ENCODE data around the gene MAPK8IP2. TPM values are rescaled to one million over a fixed set of nuclear protein-coding genes. Genes with fewer than 3 reads are reported as not detected.

MAPK8IP2 gene
- total RNA-seq, 2 experiments from 2014 or later, result 0.05 to 0.15 TPM

DNA sequence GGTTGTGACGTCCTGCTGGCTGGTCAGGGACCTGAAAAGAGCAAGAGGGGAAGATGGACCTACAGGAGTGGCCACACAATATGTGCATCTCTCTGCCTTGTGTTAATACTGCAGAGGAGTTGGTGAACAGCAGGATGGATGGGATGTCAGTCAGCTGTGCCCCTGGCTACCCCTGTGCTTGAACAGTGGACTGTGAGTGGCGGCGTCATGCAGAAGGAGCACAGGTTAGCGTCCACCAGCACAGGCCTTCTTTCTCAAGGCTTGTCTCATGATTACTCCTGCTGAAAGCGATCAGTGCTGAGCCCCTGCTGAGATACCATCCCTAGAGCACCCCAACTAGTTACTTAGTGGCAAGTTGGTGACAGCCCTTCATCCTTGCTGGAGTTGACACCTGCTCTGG is 14.2 kb upstream of the MAPK8IP2 start:
- Mint-ChIP-seq H3K36me3 (ENCODE audit: low read depth) (peaks cover 2% of the 10 kb centered on the region), H3K4me1 (ENCODE audit: low read depth) (peaks cover 13% of the 10 kb centered on the region), H3K27ac (no peak overlapping the region), H3K4me3 (no peak overlapping the region), H3K27me3 (ENCODE audit: low read depth) (no peaks in the 10 kb centered on the region), H3K9me3 (no peaks in the 10 kb centered on the region)
- CTCF ChIA-PET, result interaction anchor here (0.7 to 0.8 kb wide), 2 partner anchors 11 to 34 kb away, joined by 4 read pairs; no protein-coding TSS in a partner anchor
- no peak for DNase-seq
- intact Hi-C loops (cut with micrococcal nuclease), result no loop called here

DNA sequence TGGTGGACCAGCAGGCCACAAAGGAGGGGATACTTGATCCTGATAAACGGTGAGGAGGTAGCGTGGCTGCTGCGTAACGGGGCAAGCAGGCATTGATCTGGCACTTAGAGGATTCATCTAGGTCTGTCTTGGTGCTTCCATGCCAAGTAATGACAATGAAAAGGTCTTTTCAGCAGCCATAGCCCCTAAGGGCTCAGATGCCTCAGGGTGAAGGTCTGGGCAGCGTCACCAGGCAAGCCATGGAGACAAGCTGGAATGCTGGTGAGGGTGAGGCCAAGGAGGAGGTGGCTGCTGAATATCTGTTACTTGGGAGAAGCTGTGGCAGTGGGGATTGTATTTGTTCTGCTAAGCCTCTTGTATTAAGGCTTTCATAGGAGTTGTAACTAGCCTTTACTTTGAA is 13.2 kb upstream of the MAPK8IP2 start:
- H3K9me3 Mint-ChIP-seq, result no peaks in the 10 kb centered on the region
- H3K27ac Mint-ChIP-seq, result no peak overlapping the region
- H3K4me1 Mint-ChIP-seq (ENCODE audit: low read depth), result peaks cover 7% of the 10 kb centered on the region
- DNase-seq, result no peak
- H3K27me3 Mint-ChIP-seq (ENCODE audit: low read depth), result no peaks in the 10 kb centered on the region
- peaks cover 4% of the 10 kb centered on the region for H3K36me3 Mint-ChIP-seq (ENCODE audit: low read depth)
- intact Hi-C loops (cut with micrococcal nuclease), result no loop called here
- no peak overlapping the region for H3K4me3 Mint-ChIP-seq
- CTCF ChIA-PET, result interaction anchor here (0.8 kb wide), 1 partner anchor 12 kb away, joined by 4 read pairs; no protein-coding TSS in a partner anchor

DNA sequence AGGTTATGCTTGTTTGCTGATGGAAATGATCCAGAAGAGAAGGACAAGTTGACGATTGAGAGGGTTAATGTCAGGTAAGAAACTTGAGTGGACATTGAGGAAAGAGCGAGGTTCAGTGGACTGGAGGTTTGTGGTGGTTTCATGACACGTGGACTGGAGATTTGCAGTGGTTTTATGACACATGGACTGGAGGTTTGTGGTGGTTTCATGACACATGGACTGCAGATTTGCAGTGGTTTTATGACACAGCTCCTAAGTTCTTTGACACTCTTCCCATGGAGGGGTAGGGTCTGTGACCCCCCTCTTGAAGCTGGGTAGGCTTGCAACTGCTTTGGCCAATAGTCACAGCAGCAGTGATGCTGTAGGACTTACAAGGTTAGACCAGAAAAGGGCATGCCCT is 5.4 kb upstream of the MAPK8IP2 start:
- Mint-ChIP-seq H3K4me3 (no peak overlapping the region), H3K27me3 (ENCODE audit: low read depth) (peaks cover 5% of the 10 kb centered on the region), H3K9me3 (no peaks in the 10 kb centered on the region), H3K36me3 (ENCODE audit: low read depth) (peaks cover 3% of the 10 kb centered on the region), H3K27ac (no peak overlapping the region), H3K4me1 (ENCODE audit: low read depth) (peaks cover 4% of the 10 kb centered on the region)
- DNase-seq, result no peak
- CTCF ChIA-PET, result no interaction called here
- intact Hi-C loops (cut with micrococcal nuclease), result no loop called here

DNA sequence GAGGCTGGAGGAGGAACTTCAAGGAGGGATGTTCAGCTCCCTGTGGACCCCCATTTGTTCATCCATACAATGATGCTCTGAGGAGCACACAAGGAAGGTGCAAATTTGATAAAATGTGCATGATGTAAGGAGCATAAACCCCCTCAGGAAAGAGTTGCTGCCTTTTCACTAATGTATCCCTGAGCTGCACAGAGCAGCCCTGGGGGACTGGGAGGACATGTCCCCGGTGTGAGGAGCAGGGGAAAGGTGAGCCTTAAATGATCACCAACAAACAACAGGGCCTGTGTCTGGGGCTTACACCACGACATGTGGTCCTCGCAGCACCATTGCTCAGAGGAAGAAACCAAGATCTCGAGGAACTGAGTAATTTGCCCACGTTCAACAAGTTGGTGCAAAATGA is 3.5 kb upstream of the MAPK8IP2 start:
- CTCF ChIA-PET, result no interaction called here
- no peak overlapping the region for H3K4me3 Mint-ChIP-seq
- peaks cover 7% of the 10 kb centered on the region for H3K4me1 Mint-ChIP-seq (ENCODE audit: low read depth)
- no peaks in the 10 kb centered on the region for H3K9me3 Mint-ChIP-seq
- H3K27ac Mint-ChIP-seq, result no peak overlapping the region
- peaks cover 12% of the 10 kb centered on the region for H3K27me3 Mint-ChIP-seq (ENCODE audit: low read depth)
- H3K36me3 Mint-ChIP-seq (ENCODE audit: low read depth), result peaks cover 2% of the 10 kb centered on the region
- intact Hi-C loops (cut with micrococcal nuclease), result no loop called here
- no peak for DNase-seq

DNA sequence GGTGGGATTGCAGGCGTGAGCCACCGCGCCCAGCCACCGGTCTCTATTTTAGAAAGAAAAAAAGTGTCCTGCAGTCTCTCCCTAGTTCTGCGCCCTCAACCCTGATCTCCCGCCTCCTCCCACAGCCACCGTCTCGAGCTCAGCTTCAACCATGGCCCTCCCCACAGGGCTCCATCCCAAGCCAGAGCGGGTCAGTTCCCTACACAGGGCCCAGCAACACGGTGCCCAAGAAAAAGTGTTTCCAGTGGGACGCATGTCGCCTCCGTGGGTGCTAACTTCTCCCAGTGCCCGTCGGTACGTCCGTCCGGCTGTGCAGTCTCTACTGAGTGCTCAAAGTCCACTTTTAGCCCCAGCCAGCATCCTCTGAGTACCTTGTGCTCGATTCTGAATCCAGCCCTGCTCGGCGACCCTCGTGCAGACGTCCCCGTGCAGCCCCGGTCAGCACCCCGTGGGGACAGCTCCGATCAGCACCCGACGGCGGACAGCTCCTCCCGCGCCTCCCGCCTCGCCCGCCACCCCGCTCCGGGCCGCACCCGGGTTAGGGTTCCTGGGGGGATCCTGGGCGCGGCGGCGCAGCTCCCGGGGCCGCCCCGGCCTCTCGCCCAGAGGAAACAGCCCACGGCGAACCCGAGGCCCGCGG is 657 bp upstream of the MAPK8IP2 start:
- intact Hi-C loops (cut with micrococcal nuclease), result no loop called here
- CTCF ChIA-PET, result interaction anchor here (1.0 kb wide), 1 partner anchor 74 kb away, joined by 4 read pairs; the partner anchor contains the start of gene SCO2
- Mint-ChIP-seq H3K36me3 (ENCODE audit: low read depth) (no peaks in the 10 kb centered on the region), H3K27ac (no peak overlapping the region), H3K9me3 (no peaks in the 10 kb centered on the region), H3K27me3 (ENCODE audit: low read depth) (peaks cover 27% of the 10 kb centered on the region), H3K4me3 (peak overlapping the region; percentile 40), H3K4me1 (ENCODE audit: low read depth) (peaks cover 7% of the 10 kb centered on the region)
- DNase-seq, result peak; percentile 73

DNA sequence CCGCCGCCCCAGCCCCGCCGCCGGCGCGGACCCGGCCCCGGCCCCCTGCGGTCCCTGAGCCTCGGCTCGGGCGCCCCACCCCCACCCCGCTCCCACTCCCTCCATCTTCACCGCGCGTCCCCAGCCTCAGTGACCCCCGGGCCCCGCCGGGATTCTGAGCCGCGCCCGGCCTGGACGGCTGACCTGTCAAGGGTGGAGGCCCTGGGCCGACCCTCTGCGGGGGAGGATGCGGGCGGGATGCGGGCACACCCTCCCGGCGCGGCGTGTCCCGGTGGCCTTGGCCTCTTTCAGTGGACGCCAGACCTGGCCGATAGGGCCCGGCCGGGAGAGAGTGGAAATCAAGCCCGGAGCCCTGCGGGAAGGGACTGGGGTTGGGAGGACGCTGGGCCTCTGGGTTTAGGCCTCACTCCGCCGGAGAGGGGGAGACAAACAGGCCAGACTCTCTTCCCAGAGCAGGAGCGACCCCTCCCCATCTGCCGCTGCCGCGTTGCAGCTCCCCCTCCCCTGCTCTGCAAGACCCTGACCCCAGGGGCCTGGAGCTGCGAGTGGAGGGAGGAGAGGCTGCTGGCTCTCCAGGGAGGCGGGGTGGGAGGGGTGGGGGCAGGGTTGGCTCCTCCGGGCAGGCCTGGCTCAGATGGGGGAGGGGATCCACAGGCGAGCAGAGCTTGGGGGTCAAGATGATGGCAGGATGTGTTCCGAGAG is 525 bp downstream of the MAPK8IP2 start:
- peak overlapping the region; percentile 28 for H3K4me3 Mint-ChIP-seq
- intact Hi-C loops (cut with micrococcal nuclease), result no loop called here
- peaks cover 7% of the 10 kb centered on the region for H3K4me1 Mint-ChIP-seq (ENCODE audit: low read depth)
- H3K27ac Mint-ChIP-seq, result no peak overlapping the region
- H3K36me3 Mint-ChIP-seq (ENCODE audit: low read depth), result no peaks in the 10 kb centered on the region
- peaks cover 28% of the 10 kb centered on the region for H3K27me3 Mint-ChIP-seq (ENCODE audit: low read depth)
- no peak for DNase-seq
- H3K9me3 Mint-ChIP-seq, result no peaks in the 10 kb centered on the region
- CTCF ChIA-PET, result no interaction called here

DNA sequence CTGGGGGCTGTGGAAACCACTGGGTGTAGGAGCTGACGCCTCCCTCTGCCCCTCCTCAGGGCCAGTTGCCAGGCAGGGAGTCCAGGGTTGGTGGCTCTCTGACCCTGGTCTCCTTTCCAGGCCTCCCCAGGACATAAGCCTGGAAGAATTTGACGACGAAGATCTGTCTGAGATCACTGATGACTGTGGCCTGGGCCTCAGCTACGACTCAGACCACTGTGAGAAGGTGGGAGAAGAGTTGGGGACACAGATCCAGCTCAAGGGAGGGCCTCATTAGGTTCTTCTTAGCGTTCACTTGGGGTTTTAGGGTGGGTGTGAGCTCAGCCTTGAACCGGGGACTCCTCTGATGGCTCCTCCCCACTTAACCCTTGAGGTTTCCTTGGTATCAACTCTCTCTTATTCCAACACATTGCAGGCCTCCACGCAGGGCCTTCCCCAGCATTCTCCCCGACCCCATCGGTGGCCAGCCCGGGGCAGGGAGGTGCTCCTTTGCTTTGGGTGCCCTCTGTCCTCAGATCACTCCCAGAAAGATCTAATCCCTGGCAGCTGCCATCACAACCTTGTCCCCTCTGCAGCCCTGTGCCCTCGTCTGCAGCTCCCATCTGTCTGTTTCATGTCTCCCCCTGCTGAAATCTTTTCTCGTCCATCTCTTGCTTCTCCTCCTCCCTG is 1.2 kb downstream of the MAPK8IP2 start:
- peaks cover 7% of the 10 kb centered on the region for H3K4me1 Mint-ChIP-seq (ENCODE audit: low read depth)
- H3K9me3 Mint-ChIP-seq, result no peaks in the 10 kb centered on the region
- peak overlapping the region; percentile 28 for H3K4me3 Mint-ChIP-seq
- peaks cover 32% of the 10 kb centered on the region for H3K27me3 Mint-ChIP-seq (ENCODE audit: low read depth)
- DNase-seq, result no peak
- CTCF ChIA-PET, result no interaction called here
- H3K27ac Mint-ChIP-seq, result no peak overlapping the region
- H3K36me3 Mint-ChIP-seq (ENCODE audit: low read depth), result no peaks in the 10 kb centered on the region
- intact Hi-C loops (cut with micrococcal nuclease), result no loop called here

DNA sequence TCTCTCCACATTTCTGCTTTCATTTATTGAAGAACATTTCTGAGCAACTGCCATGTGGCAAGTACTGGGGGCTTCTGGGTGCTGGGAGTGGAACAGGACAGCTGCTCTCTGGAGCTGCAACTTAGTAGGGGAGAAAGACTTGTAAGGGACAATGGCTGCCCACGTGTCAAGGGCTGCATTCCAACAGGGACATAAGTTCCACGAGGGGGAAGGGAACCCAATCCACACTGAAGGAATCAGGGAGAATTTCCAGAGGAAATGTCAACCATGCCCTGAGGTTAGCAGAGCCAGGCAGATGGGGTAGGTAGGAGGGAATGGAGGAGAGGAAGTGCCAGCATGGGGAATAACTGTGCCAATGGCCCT is 1.7 kb downstream of the MAPK8IP2 start:
- Mint-ChIP-seq H3K27me3 (ENCODE audit: low read depth) (peaks cover 36% of the 10 kb centered on the region), H3K4me1 (ENCODE audit: low read depth) (peaks cover 7% of the 10 kb centered on the region), H3K27ac (no peak overlapping the region), H3K9me3 (no peaks in the 10 kb centered on the region), H3K4me3 (no peak overlapping the region), H3K36me3 (ENCODE audit: low read depth) (no peaks in the 10 kb centered on the region)
- CTCF ChIA-PET, result no interaction called here
- no peak for DNase-seq
- intact Hi-C loops (cut with micrococcal nuclease), result no loop called here

DNA sequence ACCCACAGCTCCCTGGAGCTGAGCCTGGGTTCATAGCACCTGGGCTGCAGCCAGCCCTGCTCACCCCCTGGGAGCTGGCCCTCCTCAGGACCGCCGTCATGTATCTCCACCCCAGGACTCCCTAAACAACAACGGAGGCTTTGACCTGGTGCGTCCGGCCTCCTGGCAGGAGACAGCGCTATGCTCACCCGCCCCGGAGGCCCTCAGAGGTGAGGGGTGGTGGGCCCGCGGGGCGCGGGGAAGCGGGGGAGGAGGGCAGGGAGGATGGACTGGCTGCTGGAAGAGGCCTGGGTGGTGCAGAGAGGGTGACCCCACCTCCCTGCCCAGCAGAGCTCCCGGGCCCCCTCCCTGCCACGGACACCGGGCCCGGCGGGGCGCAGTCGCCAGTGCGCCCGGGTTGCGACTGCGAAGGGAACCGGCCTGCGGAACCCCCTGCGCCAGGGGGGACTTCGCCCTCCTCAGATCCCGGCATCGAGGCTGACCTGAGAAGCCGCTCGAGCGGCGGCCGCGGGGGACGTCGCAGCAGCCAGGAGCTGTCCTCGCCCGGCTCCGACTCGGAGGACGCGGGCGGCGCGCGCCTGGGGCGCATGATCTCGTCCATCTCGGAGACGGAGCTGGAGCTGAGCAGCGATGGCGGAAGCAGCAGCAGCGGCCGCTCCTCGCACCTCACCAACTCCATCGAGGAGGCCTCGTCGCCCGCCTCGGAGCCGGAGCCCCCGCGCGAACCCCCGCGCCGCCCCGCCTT is 3.1 kb downstream of the MAPK8IP2 start:
- H3K4me3 Mint-ChIP-seq, result no peak overlapping the region
- no peak overlapping the region for H3K27ac Mint-ChIP-seq
- no peaks in the 10 kb centered on the region for H3K36me3 Mint-ChIP-seq (ENCODE audit: low read depth)
- no peak for DNase-seq
- H3K9me3 Mint-ChIP-seq, result no peaks in the 10 kb centered on the region
- H3K4me1 Mint-ChIP-seq (ENCODE audit: low read depth), result peaks cover 7% of the 10 kb centered on the region
- intact Hi-C loops (cut with micrococcal nuclease), result no loop called here
- H3K27me3 Mint-ChIP-seq (ENCODE audit: low read depth), result peaks cover 39% of the 10 kb centered on the region
- CTCF ChIA-PET, result interaction anchor here (1.5 kb wide), 1 partner anchor 17 kb away, joined by 3 read pairs; no protein-coding TSS in a partner anchor

DNA sequence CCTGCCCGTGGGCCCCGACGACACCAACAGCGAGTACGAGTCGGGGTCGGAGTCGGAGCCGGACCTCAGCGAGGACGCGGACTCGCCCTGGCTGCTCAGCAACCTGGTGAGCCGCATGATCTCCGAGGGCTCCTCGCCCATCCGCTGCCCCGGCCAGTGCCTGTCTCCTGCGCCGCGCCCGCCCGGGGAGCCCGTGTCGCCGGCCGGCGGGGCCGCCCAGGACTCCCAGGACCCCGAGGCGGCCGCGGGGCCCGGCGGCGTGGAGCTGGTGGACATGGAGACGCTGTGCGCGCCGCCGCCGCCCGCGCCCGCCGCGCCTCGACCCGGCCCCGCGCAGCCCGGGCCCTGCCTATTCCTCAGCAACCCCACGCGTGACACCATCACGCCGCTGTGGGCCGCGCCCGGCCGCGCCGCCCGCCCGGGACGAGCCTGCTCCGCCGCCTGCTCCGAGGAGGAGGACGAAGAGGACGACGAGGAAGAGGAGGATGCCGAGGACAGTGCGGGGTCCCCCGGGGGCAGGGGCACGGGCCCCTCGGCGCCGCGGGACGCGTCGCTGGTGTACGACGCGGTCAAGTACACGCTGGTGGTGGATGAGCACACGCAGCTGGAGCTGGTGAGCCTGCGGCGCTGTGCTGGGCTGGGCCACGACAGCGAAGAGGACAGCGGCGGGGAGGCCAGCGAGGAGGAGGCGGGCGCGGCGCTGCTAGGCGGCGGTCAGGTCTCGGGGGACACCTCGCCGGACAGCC is 3.8 kb downstream of the MAPK8IP2 start:
- Mint-ChIP-seq H3K27ac (no peak overlapping the region), H3K27me3 (ENCODE audit: low read depth) (peaks cover 42% of the 10 kb centered on the region), H3K9me3 (no peaks in the 10 kb centered on the region), H3K36me3 (ENCODE audit: low read depth) (no peaks in the 10 kb centered on the region), H3K4me1 (ENCODE audit: low read depth) (peaks cover 7% of the 10 kb centered on the region), H3K4me3 (no peak overlapping the region)
- intact Hi-C loops (cut with micrococcal nuclease), result no loop called here
- no peak for DNase-seq
- CTCF ChIA-PET, result interaction anchor here (1.5 kb wide), 1 partner anchor 17 kb away, joined by 3 read pairs; no protein-coding TSS in a partner anchor

DNA sequence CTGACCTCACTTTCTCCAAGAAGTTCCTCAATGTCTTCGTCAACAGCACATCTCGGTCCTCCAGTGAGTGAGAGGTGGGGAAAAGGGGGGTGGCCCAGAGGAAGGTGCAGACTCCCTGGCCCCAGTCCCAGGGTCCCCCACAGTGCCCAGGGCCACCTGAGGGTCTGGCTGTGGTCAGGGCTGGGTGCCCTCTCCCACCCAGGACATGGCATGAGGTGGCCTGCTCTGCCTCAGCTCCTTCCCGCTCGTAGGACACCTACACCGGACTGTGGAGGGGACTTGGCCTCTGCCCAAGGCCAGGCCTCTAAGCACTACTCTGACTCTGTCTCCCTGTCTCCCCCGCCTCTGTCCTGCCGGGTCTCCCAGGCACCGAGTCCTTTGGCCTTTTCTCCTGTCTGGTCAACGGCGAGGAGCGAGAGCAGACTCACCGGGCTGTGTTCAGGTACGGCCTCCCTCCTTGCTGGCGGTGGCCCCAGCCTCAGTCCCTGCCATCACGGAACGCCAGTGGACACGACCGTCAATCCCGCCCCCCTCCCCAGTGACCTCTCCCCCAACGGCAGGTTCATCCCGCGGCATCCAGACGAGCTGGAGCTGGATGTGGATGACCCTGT is 4.5 kb downstream of the MAPK8IP2 start:
- intact Hi-C loops (cut with micrococcal nuclease), result no loop called here
- no peaks in the 10 kb centered on the region for H3K9me3 Mint-ChIP-seq
- CTCF ChIA-PET, result no interaction called here

More for the DNA sequence above, 4.5 kb downstream of the MAPK8IP2 start:
- H3K36me3 Mint-ChIP-seq (ENCODE audit: low read depth), result no peaks in the 10 kb centered on the region
- H3K4me3 Mint-ChIP-seq, result no peak overlapping the region
- peaks cover 3% of the 10 kb centered on the region for H3K4me1 Mint-ChIP-seq (ENCODE audit: low read depth)
- H3K27me3 Mint-ChIP-seq (ENCODE audit: low read depth), result peaks cover 39% of the 10 kb centered on the region
- no peak overlapping the region for H3K27ac Mint-ChIP-seq
- DNase-seq, result no peak

All from activated naive CD4-positive, alpha-beta T cell treated with anti-CD3 and anti-CD28 coated beads for 36 hours (primary cell).